Natural killer cell (primary cell): ENCODE measurements around the gene ZBTB7B. TPM values are rescaled to one million over a fixed set of nuclear protein-coding genes. Genes with fewer than 3 reads are reported as not detected.

Experiments
- ATAC-seq, 3 donors: fragments of 150-1000 bp in 2 of 3; fragments of 200-7000 bp in 1 of 3; cut with Tn5 transposase; 1 replicate in 1 of 3; 2 replicates in 2 of 3; pipeline ENCODE4 v1.10.0; 2021; ENCODE audit warnings: mild to moderate bottlenecking in 2 of 3, moderate library complexity in 2 of 3
- DNase-seq, 2 donors: peaks; one replicate each; pipeline versions ENCODE4 v3.0.0 to v3.0.0-alpha.2; 2013 to 2021; ENCODE audit warnings: mixed read lengths in 1 of 2
- H3K27ac ChIP-seq: one replicate; pipeline ENCODE4 v1.5.1; 2013; ENCODE audit warnings: mild to moderate bottlenecking, low read length
- H3K27me3 ChIP-seq: one replicate; pipeline ENCODE4 v1.6.1; 2013; ENCODE audit warnings: low read length; ENCODE audit not compliant: control insufficient read depth, insufficient read depth
- H3K36me3 ChIP-seq: one replicate; pipeline ENCODE4 v1.6.1; 2013; ENCODE audit warnings: low read length; ENCODE audit not compliant: control insufficient read depth, insufficient read depth
- H3K4me1 ChIP-seq: one replicate; pipeline ENCODE4 v1.6.1; 2013; ENCODE audit warnings: low read length; ENCODE audit not compliant: control insufficient read depth, insufficient read depth
- H3K4me3 ChIP-seq: one replicate; pipeline ENCODE4 v1.5.1; 2013; ENCODE audit warnings: low read length
- H3K9me3 ChIP-seq: one replicate; pipeline ENCODE4 v1.6.1; 2013; ENCODE audit warnings: low read length; ENCODE audit not compliant: control insufficient read depth, insufficient read depth
- H3K27ac Mint-ChIP-seq, 2 donors: one replicate each; pipeline ENCODE4 v1.8.0; 2022; ENCODE audit warnings: mild to moderate bottlenecking in 2 of 2, mixed read lengths in 2 of 2, moderate library complexity in 1 of 2
- H3K27me3 Mint-ChIP-seq, 2 donors: one replicate each; pipeline ENCODE4 v1.8.0; 2022; ENCODE audit warnings: low read depth in 2 of 2, mixed read lengths in 2 of 2
- H3K36me3 Mint-ChIP-seq: one replicate; pipeline ENCODE4 v1.8.0; 2022; ENCODE audit warnings: mixed read lengths
- H3K4me1 Mint-ChIP-seq, 2 donors: one replicate each; pipeline ENCODE4 v1.8.0; 2022; ENCODE audit warnings: mixed read lengths in 2 of 2
- H3K4me3 Mint-ChIP-seq: one replicate; pipeline ENCODE4 v1.8.0; 2022; ENCODE audit warnings: mild to moderate bottlenecking, moderate library complexity, mixed read lengths
- H3K9me3 Mint-ChIP-seq, 2 donors: one replicate each; pipeline ENCODE4 v1.8.0; 2022; ENCODE audit warnings: mixed read lengths in 2 of 2
- CTCF ChIP-seq: fragments of 200-600 bp; IDR thresholded peaks from one replicate; pipeline ENCODE4 v1.8.0; 2022; ENCODE audit warnings: antibody characterized with exemption
- WGBS: methylation state at CpG from one replicate; pipeline ENCODE4 v1.1.7; 2013; ENCODE audit warnings: missing lambda C conversion rate; ENCODE audit not compliant: insufficient coverage; 5-methylcytosine and 5-hydroxymethylcytosine counted together
- intact Hi-C: fragments of 100-400 bp; cut with micrococcal nuclease; formaldehyde crosslinking; loops from one replicate; pipeline ENCODE4 v1.14.2; 2022
- total RNA-seq, 4 donors: library from RNA; stranded (reverse); fragments of 120-200 nt in 1 of 4; gene quantifications; one replicate each; pipeline versions ENCODE4 v1.2.3 to v1.2.4, GENCODE V29; 2013 to 2022

The ZBTB7B gene
- total RNA-seq, 3 donors from 2014 or later (not counting 1 experiment from before 2014, with no cell fraction given): 61.2 to 75.4 (median 63.3) TPM

- Histone ChIP-seq H3K36me3 (no peaks in the 10 kb centered on the region), H3K27ac (no peak overlapping the region), H3K4me1 (no peaks in the 10 kb centered on the region), H3K4me3 (no peak overlapping the region), H3K9me3 (no peaks in the 10 kb centered on the region), H3K27me3 (no peaks in the 10 kb centered on the region)
- Mint-ChIP-seq H3K27ac (no peak overlapping the region), H3K27me3 (no peaks in the 10 kb centered on the region), H3K9me3 (no peaks in the 10 kb centered on the region), H3K4me1 (peaks cover 7 to 10% of the 10 kb centered on the region in 2 donors), H3K36me3 (no peaks in the 10 kb centered on the region), H3K4me3 (no peak overlapping the region)
- ATAC-seq: no peak
- intact Hi-C loops: no loop called here
- no peak for DNase-seq
- no peak for TF ChIP-seq CTCF
- WGBS: 92% methylated on average over 5 of the region's 5 CpGs
Measured at GRCh38 chr1:155023627-155024026, 21.0 kb downstream of the ZBTB7B start.

GRCh38 chr1:155024315-155024714 is 21.7 kb downstream of the ZBTB7B start:
- H3K36me3 Mint-ChIP-seq: no peaks in the 10 kb centered on the region
- Histone ChIP-seq H3K27me3 (no peaks in the 10 kb centered on the region), H3K4me1 (no peaks in the 10 kb centered on the region), H3K36me3 (no peaks in the 10 kb centered on the region), H3K4me3 (no peak overlapping the region), H3K27ac (no peak overlapping the region), H3K9me3 (no peaks in the 10 kb centered on the region)
- DNase-seq (no peak), ATAC-seq (no peak)
- peaks cover 7 to 8% of the 10 kb centered on the region in 2 donors for H3K4me1 Mint-ChIP-seq
- intact Hi-C loops: no loop called here
- WGBS: 92% methylated on average over 9 of the region's 9 CpGs
- H3K27ac Mint-ChIP-seq: no peak overlapping the region
- no peak overlapping the region for H3K4me3 Mint-ChIP-seq
- H3K27me3 Mint-ChIP-seq: no peaks in the 10 kb centered on the region
- H3K9me3 Mint-ChIP-seq: no peaks in the 10 kb centered on the region
- no peak for TF ChIP-seq CTCF

GRCh38 chr1:155026154-155026553 is 23.6 kb downstream of the ZBTB7B start:
- H3K27me3 Mint-ChIP-seq: no peaks in the 10 kb centered on the region
- no peak for ATAC-seq
- H3K36me3 Mint-ChIP-seq: no peaks in the 10 kb centered on the region
- DNase-seq: no peak
- TF ChIP-seq CTCF: no peak
- H3K4me1 Mint-ChIP-seq: no peaks in the 10 kb centered on the region
- H3K9me3 Mint-ChIP-seq: no peaks in the 10 kb centered on the region
- no peaks in the 10 kb centered on the region for H3K27me3 ChIP-seq
- H3K4me1 ChIP-seq: no peaks in the 10 kb centered on the region
- no peak overlapping the region for H3K27ac Mint-ChIP-seq
- no peaks in the 10 kb centered on the region for H3K36me3 ChIP-seq
- H3K4me3 ChIP-seq: no peak overlapping the region
- intact Hi-C loops: no loop called here
- 80% methylated on average over 9 of the region's 9 CpGs for WGBS
- H3K27ac ChIP-seq: no peak overlapping the region
- no peaks in the 10 kb centered on the region for H3K9me3 ChIP-seq
- no peak overlapping the region for H3K4me3 Mint-ChIP-seq

GRCh38 chr1:155026588-155026987 is 24.0 kb downstream of the ZBTB7B start:
- ATAC-seq (no peak), DNase-seq (no peak)
- H3K4me3 ChIP-seq: no peak overlapping the region
- H3K4me1 ChIP-seq: no peaks in the 10 kb centered on the region
- Mint-ChIP-seq H3K27ac (no peak overlapping the region), H3K27me3 (no peaks in the 10 kb centered on the region), H3K4me3 (no peak overlapping the region), H3K36me3 (no peaks in the 10 kb centered on the region), H3K9me3 (no peaks in the 10 kb centered on the region), H3K4me1 (no peaks in the 10 kb centered on the region)
- TF ChIP-seq CTCF: no peak
- H3K9me3 ChIP-seq: no peaks in the 10 kb centered on the region
- no peaks in the 10 kb centered on the region for H3K27me3 ChIP-seq
- intact Hi-C loops: no loop called here
- no peak overlapping the region for H3K27ac ChIP-seq
- 91% methylated on average over 6 of the region's 6 CpGs for WGBS
- H3K36me3 ChIP-seq: no peaks in the 10 kb centered on the region
